HepG2 (cell line): ENCODE measurements around the gene CRAMP1. TPM values are rescaled to one million over a fixed set of nuclear protein-coding genes. Genes with fewer than 3 reads are reported as not detected.

Experiments used
- HES4 ChIP-seq: sonication (generic); formaldehyde crosslinking; IDR thresholded peaks from 2 replicates; pipeline ENCODE4 v1.9.0; 2021; ENCODE audit warnings: mild to moderate bottlenecking, missing genetic modification reagents, borderline replicate concordance
- HNRNPK ChIP-seq: fragments of 200-400 bp; formaldehyde crosslinking; IDR thresholded peaks from 2 replicates; pipeline ENCODE4 v1.6.1; 2018; ENCODE audit warnings: low read length, low read depth, moderate library complexity, mild to moderate bottlenecking; ENCODE audit not compliant: poor library complexity, severe bottlenecking
- KMT2A ChIP-seq: sonication (generic); formaldehyde crosslinking; IDR thresholded peaks from 2 replicates; pipeline ENCODE4 v1.4.0; 2020; ENCODE audit warnings: missing genetic modification reagents
- NRL ChIP-seq: sonication (generic); formaldehyde crosslinking; IDR thresholded peaks from 2 replicates; pipeline ENCODE4 v1.5.0; 2020; ENCODE audit warnings: missing genetic modification reagents, mild to moderate bottlenecking, moderate library complexity, borderline replicate concordance
- STAG1 ChIP-seq: sonication (generic); formaldehyde crosslinking; IDR thresholded peaks from 2 replicates; pipeline ENCODE4 v1.4.0; 2020; ENCODE audit warnings: missing genetic modification reagents
- ZFAT ChIP-seq: sonication (generic); formaldehyde crosslinking; conservative IDR thresholded peaks from 2 replicates; pipeline ENCODE4 v1.8.1; 2023; ENCODE audit warnings: missing genetic modification reagents, inconsistent platforms
- ZNF101 ChIP-seq: sonication (generic); formaldehyde crosslinking; IDR thresholded peaks from 2 replicates; pipeline ENCODE4 v1.4.0; 2020; ENCODE audit warnings: mild to moderate bottlenecking, low read depth, missing genetic modification reagents, borderline replicate concordance
- ZNF17 ChIP-seq: sonication (generic); formaldehyde crosslinking; IDR thresholded peaks from 2 replicates; pipeline ENCODE4 v1.5.0; 2020; ENCODE audit warnings: mild to moderate bottlenecking, missing genetic modification reagents
- ZNF263 ChIP-seq: sonication (generic); formaldehyde crosslinking; IDR thresholded peaks from 2 replicates; pipeline ENCODE4 v1.4.0; 2020; ENCODE audit warnings: missing genetic modification reagents
- ZNF556 ChIP-seq: sonication (generic); formaldehyde crosslinking; IDR thresholded peaks from 2 replicates; pipeline ENCODE4 v1.4.0; 2020; ENCODE audit warnings: mild to moderate bottlenecking, missing genetic modification reagents, borderline replicate concordance
- ZNF569 ChIP-seq: sonication (generic); formaldehyde crosslinking; IDR thresholded peaks from 2 replicates; pipeline ENCODE4 v1.5.0; 2020; ENCODE audit warnings: mild to moderate bottlenecking, missing genetic modification reagents, moderate library complexity, borderline replicate concordance
- ZNF629 ChIP-seq: sonication (generic); formaldehyde crosslinking; conservative IDR thresholded peaks from 2 replicates; pipeline ENCODE4 v1.5.0; 2020; ENCODE audit warnings: missing genetic modification reagents
- ZNF879 ChIP-seq: sonication (generic); formaldehyde crosslinking; IDR thresholded peaks from 2 replicates; pipeline ENCODE4 v1.8.1; 2023; ENCODE audit warnings: missing genetic modification reagents
- polyA plus RNA-seq, 8 experiments: library from polyadenylated mRNA; depleted of rRNA in 3 of 8; stranded (reverse) in 7 of 8; unstranded in 1 of 8; fragments of >200 nt; fragmentation: Illumina TruSeq in 4 of 8; extraction: Trizol in 4 of 8; gene quantifications; 2 replicates each; pipeline versions ENCODE4 v1.2.1 to v1.2.3, GENCODE V29; 2011 to 2016; ENCODE audit warnings: low read depth in 4 of 8, missing spikeins in 1 of 8, mixed read lengths in 1 of 8; ENCODE audit not compliant: insufficient read depth in 1 of 8
- total RNA-seq, 5 experiments: library from RNA; depleted of rRNA; stranded (reverse); fragments of >200 nt; fragmentation: Illumina TruSeq; extraction: Trizol; gene quantifications; 2 replicates each; pipeline ENCODE4 v1.2.3, GENCODE V29; 2016; ENCODE audit warnings: low read depth in 1 of 5
- TF ChIP-seq, protein P1 (sequence below): sonication (generic); formaldehyde crosslinking; IDR thresholded peaks from 2 replicates; pipeline ENCODE4 v1.4.0; 2020; ENCODE audit warnings: missing genetic modification reagents, borderline replicate concordance
- TF ChIP-seq, protein P2 (sequence below): sonication (generic); formaldehyde crosslinking; IDR thresholded peaks from 2 replicates; pipeline ENCODE4 v1.4.0; 2020; ENCODE audit warnings: missing genetic modification reagents
- TF ChIP-seq, protein P3 (sequence below): sonication (generic); formaldehyde crosslinking; IDR thresholded peaks from 2 replicates; pipeline ENCODE4 v1.5.1; 2020; ENCODE audit warnings: missing genetic modification reagents, mild to moderate bottlenecking, borderline replicate concordance
- TF ChIP-seq, protein P4 (sequence below): sonication (generic); formaldehyde crosslinking; IDR thresholded peaks from 2 replicates; pipeline ENCODE4 v1.5.0; 2020; ENCODE audit warnings: mild to moderate bottlenecking, missing genetic modification reagents, borderline replicate concordance

CRAMP1 gene
- total and polyA plus RNA-seq, 2 of the 13 experiments (the other 11 are each of a cell fraction or from before 2014, with no cell fraction given) = 6.8 to 9.7 TPM

DNA sequence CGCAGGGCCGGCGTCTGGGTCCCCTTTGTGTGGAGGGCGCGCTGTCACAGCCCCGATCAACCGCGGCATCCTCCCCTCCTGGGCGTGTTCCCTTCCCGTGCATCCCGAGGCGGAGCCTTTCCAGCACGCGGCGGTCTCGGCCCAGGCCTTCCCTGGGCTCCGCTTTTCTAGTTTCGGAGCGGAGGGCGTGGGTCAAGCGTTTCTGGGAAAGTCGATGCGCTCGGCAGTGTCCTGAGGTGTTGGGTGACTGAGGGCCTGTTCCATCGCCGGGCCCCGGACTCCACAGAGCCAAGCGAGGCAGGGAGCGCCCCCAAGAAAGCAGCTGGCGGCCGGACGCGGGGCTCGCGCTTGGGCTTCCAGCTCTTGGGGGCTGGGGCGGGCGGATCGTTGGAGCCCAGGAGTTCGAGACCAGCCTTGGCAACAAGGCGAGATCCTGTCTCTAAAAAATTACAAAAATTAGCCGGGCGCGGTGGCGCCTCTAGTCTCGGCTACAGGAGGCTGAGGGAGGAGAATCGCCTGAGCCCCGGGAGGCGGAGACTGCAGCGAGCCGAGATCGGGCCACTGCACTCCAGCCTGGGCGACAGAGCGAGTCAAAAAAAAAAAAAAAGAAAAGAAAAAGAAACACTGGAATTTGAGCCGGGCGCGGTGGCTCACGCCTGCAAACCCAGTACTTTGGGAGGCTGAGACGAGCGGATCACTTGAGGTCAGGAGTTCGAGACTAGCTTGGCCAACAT is 1.1 kb upstream of the CRAMP1 start (continued):
- no peak for TF ChIP-seq STAG1 (CRISPR knock-in tag)
- no peak for TF ChIP-seq ZNF17 (CRISPR knock-in tag)
- no peak for TF ChIP-seq ZNF569 (CRISPR knock-in tag)
- TF ChIP-seq, protein P1, sequence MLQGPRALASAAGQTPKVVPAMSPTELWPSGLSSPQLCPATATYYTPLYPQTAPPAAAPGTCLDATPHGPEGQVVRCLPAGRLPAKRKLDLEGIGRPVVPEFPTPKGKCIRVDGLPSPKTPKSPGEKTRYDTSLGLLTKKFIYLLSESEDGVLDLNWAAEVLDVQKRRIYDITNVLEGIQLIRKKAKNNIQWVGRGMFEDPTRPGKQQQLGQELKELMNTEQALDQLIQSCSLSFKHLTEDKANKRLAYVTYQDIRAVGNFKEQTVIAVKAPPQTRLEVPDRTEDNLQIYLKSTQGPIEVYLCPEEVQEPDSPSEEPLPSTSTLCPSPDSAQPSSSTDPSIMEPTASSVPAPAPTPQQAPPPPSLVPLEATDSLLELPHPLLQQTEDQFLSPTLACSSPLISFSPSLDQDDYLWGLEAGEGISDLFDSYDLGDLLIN = no peak
- 0 out of 2 replicates have a peak, but pooled peaks have one; percentile 60 for TF ChIP-seq ZNF879 (CRISPR knock-in tag)
- no peak for TF ChIP-seq KMT2A (CRISPR knock-in tag)
- TF ChIP-seq, protein P2, sequence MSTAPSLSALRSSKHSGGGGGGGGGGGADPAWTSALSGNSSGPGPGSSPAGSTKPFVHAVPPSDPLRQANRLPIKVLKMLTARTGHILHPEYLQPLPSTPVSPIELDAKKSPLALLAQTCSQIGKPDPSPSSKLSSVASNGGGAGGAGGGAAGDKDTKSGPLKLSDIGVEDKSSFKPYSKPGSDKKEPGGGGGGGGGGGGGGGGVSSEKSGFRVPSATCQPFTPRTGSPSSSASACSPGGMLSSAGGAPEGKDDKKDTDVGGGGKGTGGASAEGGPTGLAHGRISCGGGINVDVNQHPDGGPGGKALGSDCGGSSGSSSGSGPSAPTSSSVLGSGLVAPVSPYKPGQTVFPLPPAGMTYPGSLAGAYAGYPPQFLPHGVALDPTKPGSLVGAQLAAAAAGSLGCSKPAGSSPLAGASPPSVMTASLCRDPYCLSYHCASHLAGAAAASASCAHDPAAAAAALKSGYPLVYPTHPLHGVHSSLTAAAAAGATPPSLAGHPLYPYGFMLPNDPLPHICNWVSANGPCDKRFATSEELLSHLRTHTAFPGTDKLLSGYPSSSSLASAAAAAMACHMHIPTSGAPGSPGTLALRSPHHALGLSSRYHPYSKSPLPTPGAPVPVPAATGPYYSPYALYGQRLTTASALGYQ (CRISPR knock-in tag) = no peak
- TF ChIP-seq ZNF101 (CRISPR knock-in tag) = no peak
- TF ChIP-seq ZNF629 (CRISPR knock-in tag) = no peak
- TF ChIP-seq HNRNPK = no peak
- TF ChIP-seq ZNF263 = no peak
- TF ChIP-seq, protein P3, sequence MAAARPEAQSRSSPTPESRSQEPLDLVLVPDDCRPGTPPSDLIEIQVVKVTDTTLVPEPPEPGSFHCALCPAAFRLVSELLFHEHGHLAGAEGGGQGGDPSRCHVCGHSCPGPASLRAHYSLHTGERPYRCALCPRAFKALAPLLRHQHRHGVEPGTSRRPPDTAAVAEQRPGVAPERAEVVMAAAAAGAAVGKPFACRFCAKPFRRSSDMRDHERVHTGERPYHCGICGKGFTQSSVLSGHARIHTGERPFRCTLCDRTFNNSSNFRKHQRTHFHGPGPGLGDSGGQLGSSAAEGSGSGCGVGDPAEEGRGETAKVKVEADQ (CRISPR knock-in tag) = no peak
- TF ChIP-seq NRL (CRISPR knock-in tag) = no peak
- TF ChIP-seq ZNF556 (CRISPR knock-in tag) = no peak
- TF ChIP-seq HES4 = no peak
- TF ChIP-seq, protein P4, sequence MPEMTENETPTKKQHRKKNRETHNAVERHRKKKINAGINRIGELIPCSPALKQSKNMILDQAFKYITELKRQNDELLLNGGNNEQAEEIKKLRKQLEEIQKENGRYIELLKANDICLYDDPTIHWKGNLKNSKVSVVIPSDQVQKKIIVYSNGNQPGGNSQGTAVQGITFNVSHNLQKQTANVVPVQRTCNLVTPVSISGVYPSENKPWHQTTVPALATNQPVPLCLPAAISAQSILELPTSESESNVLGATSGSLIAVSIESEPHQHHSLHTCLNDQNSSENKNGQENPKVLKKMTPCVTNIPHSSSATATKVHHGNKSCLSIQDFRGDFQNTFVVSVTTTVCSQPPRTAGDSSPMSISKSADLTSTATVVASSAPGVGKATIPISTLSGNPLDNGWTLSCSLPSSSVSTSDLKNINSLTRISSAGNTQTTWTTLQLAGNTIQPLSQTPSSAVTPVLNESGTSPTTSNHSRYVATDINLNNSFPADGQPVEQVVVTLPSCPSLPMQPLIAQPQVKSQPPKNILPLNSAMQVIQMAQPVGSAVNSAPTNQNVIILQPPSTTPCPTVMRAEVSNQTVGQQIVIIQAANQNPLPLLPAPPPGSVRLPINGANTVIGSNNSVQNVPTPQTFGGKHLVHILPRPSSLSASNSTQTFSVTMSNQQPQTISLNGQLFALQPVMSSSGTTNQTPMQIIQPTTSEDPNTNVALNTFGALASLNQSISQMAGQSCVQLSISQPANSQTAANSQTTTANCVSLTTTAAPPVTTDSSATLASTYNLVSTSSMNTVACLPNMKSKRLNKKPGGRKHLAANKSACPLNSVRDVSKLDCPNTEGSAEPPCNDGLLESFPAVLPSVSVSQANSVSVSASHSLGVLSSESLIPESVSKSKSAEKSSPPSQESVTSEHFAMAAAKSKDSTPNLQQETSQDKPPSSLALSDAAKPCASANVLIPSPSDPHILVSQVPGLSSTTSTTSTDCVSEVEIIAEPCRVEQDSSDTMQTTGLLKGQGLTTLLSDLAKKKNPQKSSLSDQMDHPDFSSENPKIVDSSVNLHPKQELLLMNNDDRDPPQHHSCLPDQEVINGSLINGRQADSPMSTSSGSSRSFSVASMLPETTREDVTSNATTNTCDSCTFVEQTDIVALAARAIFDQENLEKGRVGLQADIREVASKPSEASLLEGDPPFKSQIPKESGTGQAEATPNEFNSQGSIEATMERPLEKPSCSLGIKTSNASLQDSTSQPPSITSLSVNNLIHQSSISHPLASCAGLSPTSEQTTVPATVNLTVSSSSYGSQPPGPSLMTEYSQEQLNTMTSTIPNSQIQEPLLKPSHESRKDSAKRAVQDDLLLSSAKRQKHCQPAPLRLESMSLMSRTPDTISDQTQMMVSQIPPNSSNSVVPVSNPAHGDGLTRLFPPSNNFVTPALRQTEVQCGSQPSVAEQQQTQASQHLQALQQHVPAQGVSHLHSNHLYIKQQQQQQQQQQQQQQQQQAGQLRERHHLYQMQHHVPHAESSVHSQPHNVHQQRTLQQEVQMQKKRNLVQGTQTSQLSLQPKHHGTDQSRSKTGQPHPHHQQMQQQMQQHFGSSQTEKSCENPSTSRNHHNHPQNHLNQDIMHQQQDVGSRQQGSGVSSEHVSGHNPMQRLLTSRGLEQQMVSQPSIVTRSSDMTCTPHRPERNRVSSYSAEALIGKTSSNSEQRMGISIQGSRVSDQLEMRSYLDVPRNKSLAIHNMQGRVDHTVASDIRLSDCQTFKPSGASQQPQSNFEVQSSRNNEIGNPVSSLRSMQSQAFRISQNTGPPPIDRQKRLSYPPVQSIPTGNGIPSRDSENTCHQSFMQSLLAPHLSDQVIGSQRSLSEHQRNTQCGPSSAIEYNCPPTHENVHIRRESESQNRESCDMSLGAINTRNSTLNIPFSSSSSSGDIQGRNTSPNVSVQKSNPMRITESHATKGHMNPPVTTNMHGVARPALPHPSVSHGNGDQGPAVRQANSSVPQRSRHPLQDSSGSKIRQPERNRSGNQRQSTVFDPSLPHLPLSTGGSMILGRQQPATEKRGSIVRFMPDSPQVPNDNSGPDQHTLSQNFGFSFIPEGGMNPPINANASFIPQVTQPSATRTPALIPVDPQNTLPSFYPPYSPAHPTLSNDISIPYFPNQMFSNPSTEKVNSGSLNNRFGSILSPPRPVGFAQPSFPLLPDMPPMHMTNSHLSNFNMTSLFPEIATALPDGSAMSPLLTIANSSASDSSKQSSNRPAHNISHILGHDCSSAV (CRISPR knock-in tag) = no peak
- TF ChIP-seq ZFAT = no peak
